AG20443 (cell line): ENCODE results near the gene PCMTD2.

Experiments
- DNase-seq: peaks from one replicate; pipeline ENCODE4 v3.0.0; 2012; ENCODE audit warnings: low spot score, mixed read lengths

PCMTD2 gene

GRCh38 chr20:64255361-64256281 is at the start of gene PCMTD2:
Gene PCMTD2, plus strand, starts transcription at chr20:64255748. Its CDS starts 4,218 bp downstream, at chr20:64259966.
- peak; percentile 99 for DNase-seq

DNA sequence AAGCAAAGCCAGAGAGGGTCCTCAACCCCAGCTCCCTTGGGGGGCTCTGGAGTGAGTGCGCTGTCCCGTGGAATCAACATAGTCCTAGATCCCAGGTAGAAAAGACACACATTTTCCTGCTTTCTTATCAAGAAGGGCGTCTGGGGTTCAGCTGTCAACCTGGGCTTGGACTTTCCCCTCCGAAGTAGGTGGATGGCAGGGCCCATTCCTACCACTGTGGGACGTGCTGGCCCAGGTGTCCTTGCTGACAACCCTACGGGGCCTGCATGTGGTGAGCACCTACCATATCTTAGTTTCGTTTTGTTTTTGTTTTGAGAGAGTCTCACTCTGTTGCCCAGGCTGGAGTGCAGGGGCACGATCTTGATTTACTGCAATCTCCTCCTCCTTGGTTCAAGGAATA is 48.9 kb upstream of the PCMTD2 start:
- DNase-seq, result no peak

DNA sequence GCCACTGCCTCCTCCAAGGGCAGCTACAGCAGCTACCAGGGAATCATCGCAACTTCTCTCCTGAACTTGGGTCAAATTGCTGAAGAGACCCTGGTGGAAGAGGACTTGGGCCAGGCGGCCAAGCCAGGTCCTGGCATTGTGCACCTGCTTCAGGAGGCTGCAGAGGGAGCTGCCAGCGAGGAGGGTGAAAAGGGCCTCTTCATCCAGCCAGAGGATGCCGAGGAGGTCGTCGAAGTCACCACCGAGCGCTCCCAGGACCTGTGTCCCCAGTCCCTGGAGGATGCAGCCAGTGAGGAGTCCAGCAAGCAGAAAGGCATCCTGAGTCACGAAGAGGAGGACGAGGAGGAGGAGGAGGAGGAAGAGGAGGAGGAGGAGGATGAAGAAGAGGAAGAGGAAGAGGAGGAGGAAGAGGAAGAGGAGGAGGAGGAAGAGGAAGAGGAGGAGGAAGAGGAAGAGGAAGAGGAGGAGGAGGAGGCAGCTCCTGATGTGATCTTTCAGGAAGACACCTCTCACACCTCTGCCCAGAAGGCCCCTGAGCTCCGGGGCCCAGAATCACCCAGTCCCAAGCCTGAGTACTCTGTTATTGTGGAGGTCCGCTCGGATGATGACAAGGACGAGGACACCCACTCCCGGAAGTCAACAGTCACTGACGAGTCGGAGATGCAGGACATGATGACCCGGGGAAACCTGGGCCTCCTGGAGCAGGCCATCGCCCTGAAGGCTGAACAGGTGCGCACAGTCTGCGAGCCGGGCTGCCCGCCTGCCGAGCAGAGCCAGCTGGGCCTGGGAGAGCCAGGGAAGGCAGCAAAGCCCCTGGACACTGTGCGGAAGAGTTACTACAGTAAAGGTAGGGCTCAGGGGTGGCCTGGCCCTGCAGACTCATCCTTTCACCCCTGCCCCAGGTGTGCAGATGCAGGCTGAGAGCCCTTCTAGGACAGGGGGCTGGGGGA is 47.6 kb upstream of the PCMTD2 start:
- no peak for DNase-seq

DNA sequence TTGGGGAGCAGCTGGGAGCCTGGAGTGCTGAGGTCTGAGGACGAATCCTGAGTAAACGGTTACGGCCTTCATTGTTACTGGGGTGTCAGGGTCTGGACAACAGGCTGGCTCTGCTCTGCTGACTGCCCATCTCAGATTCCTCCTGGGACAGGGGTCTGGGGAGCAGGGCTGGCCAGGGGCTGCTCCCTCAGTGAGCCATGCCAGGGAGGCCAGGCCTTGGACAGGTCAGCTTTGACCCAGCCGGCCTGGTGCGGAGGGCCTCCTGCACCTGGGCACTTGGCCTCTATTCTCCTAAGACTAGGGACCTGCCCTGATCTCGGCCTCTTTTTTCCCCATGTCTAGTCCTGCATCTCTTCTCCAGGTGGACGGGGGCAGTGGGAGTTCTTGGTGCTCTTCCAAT is 46.4 kb upstream of the PCMTD2 start:
- DNase-seq, result no peak

- DNase-seq, result no peak
Measured at GRCh38 chr20:64210656-64211369, 44.7 kb upstream of the PCMTD2 start.

- DNase-seq, result no peak
Measured at GRCh38 chr20:64211874-64212658, 43.5 kb upstream of the PCMTD2 start.

GRCh38 chr20:64212755-64213154 is 42.8 kb upstream of the PCMTD2 start:
- peak; percentile 87 for DNase-seq

DNA sequence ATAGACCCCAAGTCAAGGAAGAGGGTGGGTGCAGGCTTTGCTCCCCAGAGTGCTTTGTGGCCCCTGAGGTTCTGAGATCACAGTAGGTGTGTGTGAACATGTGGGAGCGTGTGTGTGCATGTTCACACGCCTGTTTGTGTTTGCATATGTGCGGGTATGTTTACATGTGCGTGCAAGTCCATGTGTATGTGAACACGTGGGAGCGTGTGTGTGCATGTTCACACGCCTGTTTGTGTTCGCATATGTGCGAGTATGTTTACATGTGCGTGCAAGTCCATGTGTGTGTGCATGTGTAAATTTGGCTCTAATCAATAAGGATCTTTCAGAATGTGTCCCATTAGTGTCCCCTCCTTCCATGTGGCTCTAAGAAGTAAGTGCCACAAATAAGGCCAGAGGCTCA is 41.4 kb upstream of the PCMTD2 start:
- no peak for DNase-seq

DNA sequence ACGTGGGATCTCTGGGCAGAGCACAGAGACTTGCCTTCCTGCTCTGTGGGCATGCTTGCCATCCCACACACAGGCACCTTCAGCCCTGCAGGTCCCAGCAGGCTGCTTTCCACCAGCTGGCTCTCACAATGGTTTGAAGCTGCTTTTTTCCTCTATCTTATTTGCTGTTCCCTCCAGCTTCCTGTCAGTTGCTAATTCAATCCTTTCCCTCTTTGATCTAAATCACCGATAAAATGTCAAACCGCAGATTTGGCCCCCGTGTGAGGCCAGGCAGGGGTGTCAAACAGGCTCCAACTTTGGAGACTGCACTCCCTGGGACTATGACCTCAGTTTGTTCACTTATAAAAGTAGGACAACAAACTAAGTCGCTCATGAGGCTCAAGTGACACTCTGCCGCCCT is 40.6 kb upstream of the PCMTD2 start:
- DNase-seq, result no peak

DNA sequence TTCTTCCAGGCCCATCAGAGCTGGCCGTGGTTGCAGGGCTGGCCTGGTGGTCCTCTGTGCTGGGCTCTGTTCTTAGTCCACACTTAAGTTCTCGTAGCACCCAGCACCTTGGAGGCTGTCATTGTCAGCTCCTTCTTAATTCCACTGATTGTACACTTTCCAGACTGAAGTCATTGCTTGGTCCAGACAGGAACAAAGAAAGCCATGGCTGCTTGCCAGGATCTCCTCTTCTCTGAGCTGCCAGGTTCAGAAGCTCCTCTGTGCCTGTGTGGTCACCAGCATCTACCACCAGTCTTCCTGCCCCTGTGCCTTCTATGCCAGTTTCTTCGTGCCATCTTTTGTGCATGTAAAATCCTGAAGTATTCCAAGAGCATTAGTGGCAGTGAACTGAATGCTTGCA is 39.5 kb upstream of the PCMTD2 start:
- no peak for DNase-seq

DNA sequence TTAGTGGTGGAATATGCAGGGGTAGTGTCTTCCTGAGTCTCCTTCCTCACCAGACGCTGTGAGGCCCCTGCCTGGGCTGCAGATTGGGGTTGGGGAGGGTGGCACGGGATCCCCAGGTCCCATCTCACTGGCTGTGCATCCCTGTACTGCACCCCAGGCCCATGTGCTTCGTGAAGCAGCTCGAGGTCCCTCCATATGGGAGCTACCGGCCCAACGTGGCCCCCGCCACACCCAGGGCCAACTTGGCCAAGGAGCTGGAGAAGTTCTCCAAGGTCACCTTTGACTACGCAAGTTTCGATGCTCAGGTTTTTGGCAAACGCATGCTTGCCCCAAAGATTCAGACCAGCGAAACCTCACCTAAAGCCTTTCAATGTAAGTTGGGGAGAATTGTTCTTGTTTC is 38.6 kb upstream of the PCMTD2 start:
- DNase-seq, result no peak

DNA sequence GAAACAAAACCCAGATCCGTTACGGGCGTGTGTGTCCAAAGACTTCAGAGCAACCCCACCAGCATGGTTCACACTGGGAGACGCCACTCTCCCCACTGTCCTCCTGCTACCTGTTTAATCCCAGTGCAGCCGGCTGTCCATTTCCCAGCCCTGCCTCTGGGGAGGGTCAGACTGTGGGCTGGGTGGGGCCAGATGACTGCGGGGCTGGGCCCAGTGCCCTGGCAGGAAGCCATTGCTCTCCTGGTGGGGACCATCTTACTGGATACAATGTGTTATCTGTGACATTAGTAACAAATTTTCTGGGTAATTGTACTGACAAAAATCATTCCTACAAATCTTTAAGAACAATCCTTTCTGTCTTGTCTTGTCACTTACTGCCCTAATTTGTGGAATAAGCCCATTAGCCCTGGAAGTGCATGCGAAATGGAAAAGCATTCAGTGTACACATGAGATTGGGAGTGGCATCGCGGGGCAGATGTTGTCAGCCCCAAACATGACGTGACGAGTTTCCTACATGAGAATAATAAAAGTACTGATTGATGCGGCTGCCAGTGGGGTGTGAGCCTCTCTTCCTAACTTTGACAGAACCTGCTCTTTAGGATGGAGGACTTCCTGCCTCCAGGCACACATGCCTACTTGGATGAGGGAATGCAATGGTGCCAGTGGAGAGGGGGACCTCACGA is 37.9 kb upstream of the PCMTD2 start:
- no peak for DNase-seq

DNA sequence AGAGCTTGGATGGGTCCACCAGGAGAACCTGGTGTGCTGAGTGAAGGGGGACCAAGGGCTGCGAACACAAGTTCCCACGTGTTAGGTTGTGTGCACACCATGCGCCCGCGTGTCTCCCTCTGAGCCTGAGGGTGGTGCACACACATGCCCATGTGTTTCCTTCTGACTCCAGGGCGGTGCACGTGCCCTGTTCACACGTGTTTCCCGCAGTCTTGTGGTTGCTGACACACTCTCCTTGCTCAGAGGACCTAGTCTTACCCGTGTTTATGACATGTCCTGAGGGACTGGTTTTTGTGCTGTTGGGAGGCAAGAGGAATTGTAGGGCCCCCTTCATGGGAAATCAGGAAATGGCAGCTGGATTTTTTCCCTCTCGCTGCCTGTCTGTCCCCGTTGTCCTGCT is 36.3 kb upstream of the PCMTD2 start:
- DNase-seq, result no peak

DNA sequence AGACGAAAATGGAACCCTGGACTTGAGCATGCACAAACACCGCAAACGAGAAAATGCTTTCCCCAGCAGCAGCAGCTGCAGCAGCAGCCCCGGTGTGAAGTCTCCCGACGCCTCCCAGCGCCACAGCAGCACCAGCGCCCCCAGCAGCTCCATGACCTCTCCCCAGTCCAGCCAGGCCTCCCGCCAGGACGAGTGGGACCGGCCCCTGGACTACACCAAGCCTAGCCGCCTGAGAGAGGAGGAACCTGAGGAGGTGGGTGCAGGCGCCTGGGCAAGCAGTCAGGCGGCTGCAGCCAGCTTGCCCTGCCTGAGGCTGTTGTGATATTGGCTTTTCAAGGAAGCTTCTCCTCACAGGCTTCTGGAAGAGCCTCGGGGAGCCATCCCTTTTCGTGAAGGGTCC is 35.8 kb upstream of the PCMTD2 start:
- no peak for DNase-seq

GRCh38 chr20:64220420-64220819 is 35.1 kb upstream of the PCMTD2 start:
- no peak for DNase-seq

DNA sequence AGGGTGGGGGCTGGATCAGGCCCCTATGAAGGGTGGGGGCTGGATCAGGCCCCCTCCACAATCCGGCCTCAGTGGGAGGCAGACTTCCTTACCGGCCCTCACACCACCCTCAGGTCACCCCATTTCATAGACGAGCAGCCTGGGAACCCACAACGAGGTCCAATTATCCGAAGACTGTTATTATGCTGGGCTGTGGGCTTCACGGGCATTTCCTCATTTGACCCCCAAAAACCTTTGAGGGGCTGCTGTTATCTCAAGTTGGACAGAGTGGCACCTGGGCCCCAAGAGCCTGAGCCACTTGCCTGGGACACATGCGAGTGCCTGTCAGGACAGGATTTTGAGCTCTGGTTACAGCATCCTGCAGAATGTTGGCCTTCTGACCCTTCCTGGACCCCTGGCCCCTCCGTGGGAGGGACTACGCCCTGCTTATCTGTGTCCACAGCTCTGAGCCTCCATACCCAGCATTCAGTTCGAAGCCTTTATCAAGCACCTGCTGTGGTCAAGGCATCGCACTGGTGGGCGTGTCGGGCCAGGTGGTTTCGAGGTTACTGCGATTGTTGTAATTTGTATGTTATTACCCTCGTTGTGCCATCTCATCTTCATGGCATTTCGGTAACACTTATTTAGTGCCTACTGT is 34.5 kb upstream of the PCMTD2 start:
- no peak for DNase-seq

DNA sequence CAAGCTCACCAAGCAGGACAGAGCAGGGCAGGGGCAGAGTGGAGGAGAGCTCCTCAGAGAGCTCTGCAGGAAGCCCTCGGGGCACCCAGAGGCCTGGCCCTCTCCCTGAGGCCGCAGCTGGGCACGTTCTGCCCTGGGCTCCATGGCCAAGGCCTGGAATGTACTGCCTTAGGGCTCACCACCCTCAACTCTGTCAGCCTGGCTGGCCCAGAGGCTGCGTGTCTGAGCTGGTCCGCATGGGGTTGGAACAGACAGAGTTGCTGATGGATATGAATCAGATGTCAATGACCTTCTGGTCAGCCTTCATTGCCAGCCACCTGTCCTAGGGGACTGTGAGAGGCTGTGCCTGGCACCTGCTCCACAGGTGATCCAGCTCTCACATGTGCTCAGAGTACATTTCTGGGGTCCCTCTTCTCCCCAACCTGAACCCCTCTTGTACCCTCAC is 33.2 kb upstream of the PCMTD2 start:
- DNase-seq, result peak; percentile 43

GRCh38 chr20:64222851-64223525 is 32.6 kb upstream of the PCMTD2 start:
- DNase-seq, result no peak

DNA sequence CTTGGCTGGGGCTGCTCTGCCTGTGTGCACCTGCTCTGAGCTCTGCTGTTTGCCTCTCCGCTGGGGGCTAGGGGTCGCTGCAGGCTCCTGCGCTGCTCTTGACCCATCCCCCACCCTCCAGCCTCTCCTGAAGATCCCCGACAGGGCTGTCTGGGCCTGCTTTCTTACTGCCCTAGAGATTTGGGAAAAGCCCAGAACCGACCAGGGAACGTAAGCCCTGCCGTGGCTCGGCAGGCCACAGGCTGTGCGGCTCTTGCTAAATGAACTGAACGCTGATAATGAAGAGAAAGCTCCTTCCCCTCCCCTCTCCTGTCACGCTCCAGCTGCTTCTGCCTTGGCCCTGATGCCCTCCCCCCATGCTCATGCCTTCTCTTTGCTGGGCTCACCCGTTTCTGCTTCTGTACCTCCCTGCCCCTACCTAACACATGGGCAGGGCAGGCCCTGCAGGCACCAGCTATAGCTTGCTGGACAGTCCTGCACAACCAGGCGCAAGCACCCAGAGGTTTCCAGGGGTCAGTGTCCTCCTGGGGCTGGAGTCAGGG is 32.0 kb upstream of the PCMTD2 start:
- DNase-seq, result no peak
